Ureter (tissue), 1 donor: ENCODE results near the gene ZNF624. TPM values are rescaled to one million over a fixed set of nuclear protein-coding genes. Genes with fewer than 3 reads are reported as not detected.
A peak's percentile ranks its signal among the peaks of the same experiment; 100 is the strongest.
"Not testable (repeated sequence)": the region's sequence is repeated elsewhere in the genome, so short reads cannot be mapped to it uniquely, and the experiment has no call there.

Source experiments
- DNase-seq: peaks from one replicate; pipeline ENCODE4 v3.0.0-alpha.2; 2020; ENCODE audit warnings: low spot score
- total RNA-seq: library from RNA; stranded (reverse); gene quantifications from one replicate; pipeline ENCODE4 v1.2.4, GENCODE V29; 2023
- donor health status: DM: yes; HTN: yes; CAD: no.

The ZNF624 gene
- total RNA-seq = 8.7 TPM

GRCh38 chr17:16653367-16654041 lies at the start of gene ZNF624:
Gene ZNF624 (minus strand): TSS chr17:16653850.
- DNase-seq = peak; percentile 95

- DNase-seq = not testable (repeated sequence)
Observed at GRCh38 chr17:16697603-16698002, 44.0 kb upstream of the ZNF624 start.

DNA sequence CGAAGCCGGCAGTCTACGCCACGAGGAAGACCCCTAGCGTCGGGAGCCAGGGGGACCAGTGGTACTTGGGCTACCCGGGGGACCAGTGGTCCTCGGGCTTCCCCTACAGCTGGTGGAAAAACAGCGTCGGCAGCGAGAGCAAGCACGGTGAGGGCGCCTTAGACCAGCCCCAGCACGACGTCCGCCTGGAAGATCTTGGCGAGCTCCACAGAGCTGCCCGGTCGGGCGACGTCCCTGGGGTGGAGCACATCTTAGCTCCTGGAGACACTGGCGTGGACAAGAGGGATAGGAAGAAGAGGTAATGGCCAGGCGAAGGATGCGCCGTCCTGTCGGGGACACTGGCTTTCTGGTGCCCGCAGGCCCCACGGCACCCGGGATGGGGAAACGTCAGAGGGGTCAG lies 36.8 kb upstream of the ZNF624 start:
- not testable (repeated sequence) for DNase-seq

DNA sequence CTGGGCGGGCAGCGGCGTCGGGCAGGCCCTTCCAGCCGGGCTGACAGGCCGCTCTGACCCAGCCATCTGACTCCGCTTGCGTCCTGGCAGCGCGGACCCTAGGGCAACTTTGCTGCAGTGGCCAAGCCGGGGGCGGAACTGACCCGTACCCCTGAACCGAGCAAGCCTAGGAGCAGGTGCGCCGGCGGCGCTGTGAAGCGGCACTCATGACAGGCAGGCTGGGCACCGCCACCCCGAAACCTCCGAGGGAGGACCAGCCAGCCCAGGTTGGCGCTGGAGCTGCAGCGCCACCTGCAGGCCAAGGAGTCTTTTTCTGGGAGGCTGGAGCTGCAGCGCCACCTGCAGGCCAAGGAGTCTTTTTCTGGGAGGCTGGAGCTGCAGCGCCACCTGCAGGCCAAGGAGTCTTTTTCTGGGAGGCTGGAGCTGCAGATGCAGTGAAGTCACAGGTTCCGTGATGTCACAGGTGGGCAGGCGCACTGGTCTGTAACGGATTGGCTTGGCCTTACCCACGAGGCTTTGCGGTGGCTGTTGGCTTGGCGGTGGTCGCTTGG lies 36.2 kb upstream of the ZNF624 start, which contains the start of gene CCDC144A:
Gene CCDC144A (plus strand): TSS at position 511 of the 551 bp plus-strand sequence. CDS start 160 bp downstream, outside the sequence.
- not testable (repeated sequence) for DNase-seq

- DNase-seq = not testable (repeated sequence)
Observed at GRCh38 chr17:16687151-16687550, 33.5 kb upstream of the ZNF624 start.

- not testable (repeated sequence) for DNase-seq
Observed at GRCh38 chr17:16686019-16686418, 32.4 kb upstream of the ZNF624 start.

DNA sequence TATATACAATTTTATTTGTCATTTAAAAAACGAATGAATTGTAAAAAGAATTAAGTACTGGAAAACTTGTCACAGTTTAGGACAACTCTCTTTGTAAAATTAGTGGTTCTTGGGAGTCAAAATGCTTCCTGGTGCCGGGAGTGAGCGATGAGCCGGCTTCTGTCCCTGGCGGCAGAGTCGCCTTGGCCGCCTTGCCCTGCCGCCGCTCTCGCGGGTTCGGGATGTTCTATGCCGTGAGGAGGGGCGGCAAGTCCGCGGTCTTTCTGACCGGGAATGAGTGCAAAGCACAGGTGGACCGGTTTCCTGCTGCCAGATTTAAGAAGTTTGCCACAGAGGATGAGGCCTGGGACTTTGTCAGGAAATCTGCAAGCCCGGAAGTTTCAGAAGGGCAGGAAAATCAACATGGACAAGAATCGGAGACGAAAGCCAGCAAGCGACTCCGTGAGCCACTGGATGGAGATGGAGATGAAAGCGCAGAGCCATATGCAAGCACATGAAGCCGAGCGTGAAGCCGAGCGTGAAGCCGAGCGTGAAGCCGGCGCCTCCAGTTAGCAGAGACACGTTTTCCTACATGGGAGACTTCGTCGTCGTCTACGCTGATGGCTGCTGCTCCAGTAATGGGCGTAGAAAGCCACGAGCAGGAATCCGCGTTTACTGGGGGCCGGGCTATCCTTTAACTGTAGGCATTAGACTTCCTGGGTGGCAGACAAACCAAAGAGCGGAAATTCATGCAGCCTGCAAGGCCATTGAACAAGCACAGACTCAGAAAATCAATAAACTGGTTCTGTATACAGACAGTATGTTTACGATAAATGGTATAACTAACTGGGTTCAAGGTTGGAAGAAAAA lies 29.9 kb upstream of the ZNF624 start:
- not testable (repeated sequence) for DNase-seq

- DNase-seq = no peak
Observed at GRCh38 chr17:16676676-16677268, 23.1 kb upstream of the ZNF624 start.

DNA sequence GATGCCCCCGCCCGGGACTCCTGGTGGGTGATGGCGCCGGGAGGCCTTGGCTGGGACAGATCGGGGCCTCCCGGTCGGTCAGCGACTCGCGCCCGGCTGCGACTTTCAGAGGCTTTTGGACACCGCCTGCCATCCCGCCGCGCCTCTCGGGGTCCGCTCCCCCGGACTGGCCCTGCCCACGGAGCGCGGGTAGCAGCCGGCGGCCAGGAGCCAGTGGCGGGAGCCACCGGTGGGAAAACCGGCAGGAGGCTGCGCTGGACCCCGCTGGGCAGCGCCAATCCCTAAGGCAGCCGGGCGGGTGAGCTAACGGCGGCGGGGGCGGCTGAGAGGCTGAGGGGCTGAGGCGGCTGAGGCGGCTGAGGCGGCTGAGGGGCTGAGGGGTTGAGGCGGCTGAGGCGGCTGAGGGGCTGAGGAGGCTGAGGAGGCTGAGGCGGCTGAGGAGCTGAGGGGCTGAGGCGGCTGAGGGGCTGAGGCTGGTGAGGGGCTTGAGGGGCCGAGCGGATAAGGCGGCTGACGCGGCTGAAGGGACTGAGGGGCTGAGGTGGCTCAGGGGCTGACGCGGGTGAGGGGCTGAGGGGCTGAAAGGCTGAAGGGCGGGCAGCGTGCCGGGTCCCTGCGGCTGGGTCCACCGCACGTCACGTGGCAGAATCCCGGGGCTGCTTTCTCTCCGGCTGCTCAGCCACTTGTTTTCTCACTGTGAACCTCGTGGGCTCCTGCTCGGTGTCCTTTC lies 13.4 kb upstream of the ZNF624 start:
- DNase-seq = not testable (repeated sequence)

- DNase-seq = not testable (repeated sequence)
Observed at GRCh38 chr17:16666553-16666906, 12.9 kb upstream of the ZNF624 start.

GRCh38 chr17:16662936-16663335 lies 9.3 kb upstream of the ZNF624 start:
- DNase-seq = no peak

- DNase-seq = no peak
Observed at GRCh38 chr17:16661217-16661616, 7.6 kb upstream of the ZNF624 start.

GRCh38 chr17:16652847-16653366 lies 743 bp downstream of the ZNF624 start:
- DNase-seq = no peak

DNA sequence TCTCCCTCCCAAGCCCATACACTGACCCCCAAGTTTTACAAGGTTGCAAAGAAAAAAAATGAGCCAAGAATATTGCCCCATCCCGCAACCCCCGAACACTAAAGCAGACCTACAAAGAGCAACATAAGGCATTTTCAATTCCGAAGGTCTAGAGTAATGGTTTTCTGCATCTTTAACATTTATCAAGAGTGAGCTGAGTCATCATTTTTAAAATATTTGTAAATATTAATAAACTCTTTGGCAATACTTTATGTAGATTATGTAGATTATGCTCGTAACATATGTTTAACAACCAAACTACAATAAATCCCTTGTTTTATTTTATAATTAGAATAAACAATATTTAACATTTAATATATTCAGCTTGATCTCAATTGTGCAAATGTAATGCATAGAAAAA lies 1.4 kb downstream of the ZNF624 start:
- no peak for DNase-seq

- no peak for DNase-seq
Observed at GRCh38 chr17:16649585-16649984, 4.1 kb downstream of the ZNF624 start.

DNA sequence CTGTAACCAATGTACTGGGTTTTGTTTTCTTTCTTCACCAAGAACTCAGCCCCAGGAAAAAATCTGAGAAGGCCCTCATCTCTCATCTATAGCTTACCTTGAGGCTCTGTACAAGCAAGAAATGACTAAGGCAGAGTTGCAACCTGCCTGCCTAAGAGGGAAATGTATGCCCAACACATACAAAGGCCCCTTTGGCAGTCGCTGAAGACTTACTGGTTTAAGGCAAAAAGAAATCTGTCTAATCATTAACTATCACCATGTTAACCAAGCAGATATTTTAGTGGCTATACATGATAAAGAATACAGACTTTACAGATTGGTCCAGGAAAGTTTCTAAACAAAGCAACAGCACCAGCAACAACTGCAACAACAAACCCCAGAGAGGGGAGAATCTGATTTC lies 14.2 kb downstream of the ZNF624 start:
- DNase-seq = no peak

GRCh38 chr17:16623282-16623681 lies 30.4 kb downstream of the ZNF624 start:
- no peak for DNase-seq

- no peak for DNase-seq
Observed at GRCh38 chr17:16622540-16623277, 30.9 kb downstream of the ZNF624 start.

- no peak for DNase-seq
Observed at GRCh38 chr17:16617481-16618060, 36.1 kb downstream of the ZNF624 start.

GRCh38 chr17:16599537-16599936 lies 54.1 kb downstream of the ZNF624 start:
- no peak for DNase-seq
